Breast epithelium (tissue), 3 donors: Measurements from ENCODE around the gene TRPV2.

Source experiments
- CTCF ChIP-seq, 3 donors: fragments of 450-650 bp; IDR thresholded peaks; one replicate each; pipeline ENCODE4 v1.5.1; 2016 to 2017; ENCODE audit warnings: antibody characterized with exemption in 3 of 3, mild to moderate bottlenecking in 3 of 3, moderate library complexity in 3 of 3
- POLR2A ChIP-seq: fragments of 450-650 bp; IDR thresholded peaks from one replicate; pipeline ENCODE4 v1.6.1; 2016; ENCODE audit warnings: antibody characterized with exemption, mild to moderate bottlenecking, moderate library complexity
- POLR2AphosphoS5 ChIP-seq, 3 donors: sonication (generic); formaldehyde crosslinking; IDR thresholded peaks; one replicate each; pipeline ENCODE4 v1.6.1; 2017; ENCODE audit warnings: antibody characterized with exemption in 3 of 3

- TF ChIP-seq CTCF (IDR thresholded peaks at IDR 0.05) (no peak), POLR2A (peak; percentile 32), POLR2AphosphoS5 (IDR thresholded peaks at IDR 0.05) (peak; percentile 49 to 94 (median 77))
These were observed 23.4 kb downstream of the TRPV2 start for GRCh38 chr17:16438557-16439302.
